ENCODE results near the gene DEPDC4. TPM values are rescaled to one million over a fixed set of nuclear protein-coding genes. Genes with fewer than 3 reads are reported as not detected.
A peak's percentile ranks its signal among the peaks of the same experiment; 100 is the strongest.
"Not testable (repeated sequence)": the region's sequence is repeated elsewhere in the genome, so short reads cannot be mapped to it uniquely, and the experiment has no call there.

The DEPDC4 gene
- total RNA-seq, 1 donor from 2014 or later: 0.40 TPM

DNA sequence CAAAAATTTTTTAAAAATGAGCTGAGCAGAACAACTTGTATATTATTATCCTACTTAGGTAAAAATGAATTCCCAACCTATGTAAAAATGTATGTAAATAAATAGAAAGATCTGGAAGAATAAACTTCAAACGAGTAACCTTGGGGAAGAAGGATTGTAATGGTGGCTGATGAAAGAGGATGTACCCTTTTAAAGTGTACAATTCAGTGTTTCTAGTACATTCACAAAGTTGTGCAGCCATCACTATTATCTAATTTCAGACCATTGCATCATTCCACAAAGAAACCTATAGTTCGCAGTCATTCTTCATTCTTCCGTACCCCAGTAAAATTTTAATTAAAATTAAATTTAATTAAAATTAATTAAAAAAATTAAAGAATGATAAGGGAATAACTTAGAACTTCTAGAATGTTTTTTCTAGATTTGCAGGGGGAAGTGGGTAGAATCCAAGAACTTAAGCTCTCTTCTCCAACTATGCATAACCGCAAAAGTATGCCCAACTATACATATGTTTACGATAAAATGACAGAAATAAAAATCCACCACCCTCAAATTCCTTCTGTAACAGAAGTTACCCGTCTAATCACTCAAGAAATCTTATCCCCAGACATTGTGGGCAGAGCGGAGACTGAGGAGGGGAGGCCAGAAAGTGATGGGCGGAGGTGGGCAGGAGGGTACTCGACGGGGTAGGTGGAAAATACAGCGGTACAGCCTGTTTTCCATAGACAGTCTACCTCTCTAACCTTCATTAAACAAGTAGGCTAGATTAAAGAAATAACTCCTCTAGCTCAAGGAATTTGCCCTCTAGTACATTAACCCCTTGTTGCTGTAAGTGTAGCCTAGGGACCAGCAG lies 921 bp downstream of the DEPDC4 start:
- ATAC-seq (no peak), DNase-seq (no peak)
- intact Hi-C loops (cut with micrococcal nuclease): no loop called here

DNA sequence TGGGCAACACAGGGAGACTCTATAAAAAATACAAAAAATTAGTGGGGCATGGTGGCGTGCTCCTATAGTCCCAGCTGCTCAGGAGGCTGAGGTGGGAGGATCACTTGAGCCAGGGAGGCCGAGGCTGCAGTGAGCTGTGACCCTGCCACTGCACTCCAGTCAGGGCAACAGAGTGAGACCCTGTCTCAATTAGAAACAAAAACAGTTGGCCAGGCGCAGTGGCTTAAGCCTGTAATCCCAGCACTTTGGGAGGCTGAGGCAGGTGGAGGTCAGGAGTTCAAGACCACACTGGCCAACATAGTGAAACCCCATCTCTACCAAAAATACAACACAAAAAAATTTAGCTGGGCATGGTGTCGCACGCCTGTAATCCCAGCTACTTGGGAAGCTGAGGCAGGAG lies 1.8 kb downstream of the DEPDC4 start:
- intact Hi-C loops (cut with micrococcal nuclease); ATAC-seq; DNase-seq: not testable (repeated sequence)

DNA sequence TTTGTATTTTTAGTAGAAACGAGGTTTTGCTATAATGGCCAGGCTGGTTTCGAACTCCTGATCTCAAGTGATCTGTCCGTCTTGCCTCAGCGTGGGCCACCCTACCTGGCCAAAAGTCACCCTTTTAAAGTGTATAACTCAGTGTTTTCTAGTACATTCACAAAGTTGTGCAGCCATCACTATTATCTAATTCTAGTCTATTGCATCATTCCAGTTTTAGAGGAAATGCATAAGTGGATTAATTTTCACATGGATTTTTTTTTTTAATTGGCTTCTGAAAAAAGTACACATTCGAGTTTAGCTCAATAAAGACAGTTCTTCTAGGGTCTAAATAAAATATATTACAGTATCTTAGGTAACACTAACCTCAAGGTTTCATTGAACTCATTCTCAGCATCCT lies 3.7 kb downstream of the DEPDC4 start:
- ATAC-seq (no peak), DNase-seq (no peak)
- intact Hi-C loops (cut with micrococcal nuclease): no loop called here

DNA sequence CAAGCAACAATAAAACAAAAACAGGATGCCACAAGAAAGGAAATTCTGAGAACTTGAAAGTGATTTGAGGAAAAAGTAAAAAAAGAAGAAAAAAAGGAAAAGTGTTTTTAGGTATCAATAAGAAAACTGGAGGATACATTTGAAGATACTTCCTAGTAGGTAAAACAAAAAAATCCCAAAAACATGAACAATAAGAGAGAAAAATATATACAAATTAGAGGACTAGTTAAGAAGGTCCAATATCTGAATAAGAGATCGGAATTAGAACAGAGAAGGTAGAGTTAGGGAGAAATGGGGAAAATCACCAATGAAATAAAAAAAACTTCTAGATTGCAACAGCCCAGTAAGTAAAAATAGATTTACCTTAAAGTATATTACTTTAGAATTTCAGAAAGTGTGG lies 8.8 kb downstream of the DEPDC4 start:
- ATAC-seq: no peak
- intact Hi-C loops (cut with micrococcal nuclease): no loop called here

DNA sequence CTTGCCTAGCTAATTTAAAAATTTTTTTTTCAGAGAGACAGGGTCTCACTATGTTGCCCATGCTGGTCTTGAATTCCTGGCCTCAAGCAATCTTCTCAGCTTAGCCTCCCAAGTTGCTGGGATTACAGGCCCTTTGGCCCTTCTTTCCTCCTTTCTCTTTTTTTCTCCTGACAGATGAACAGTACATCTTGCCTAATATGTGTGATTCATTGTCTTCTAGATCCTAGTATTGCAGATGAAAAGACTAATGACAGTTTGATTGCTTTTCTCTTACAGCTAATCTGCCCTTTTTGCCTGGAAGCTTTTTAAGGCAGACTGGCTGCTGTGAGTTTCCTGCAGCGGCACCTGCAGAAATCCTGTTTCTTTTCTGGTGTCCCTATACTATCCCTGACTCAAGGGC lies 12.0 kb downstream of the DEPDC4 start:
- no peak for ATAC-seq
- intact Hi-C loops (cut with micrococcal nuclease): no loop called here
- DNase-seq: no peak

More for the DNA sequence above, 8.8 kb downstream of the DEPDC4 start:
- DNase-seq: no peak

DNA sequence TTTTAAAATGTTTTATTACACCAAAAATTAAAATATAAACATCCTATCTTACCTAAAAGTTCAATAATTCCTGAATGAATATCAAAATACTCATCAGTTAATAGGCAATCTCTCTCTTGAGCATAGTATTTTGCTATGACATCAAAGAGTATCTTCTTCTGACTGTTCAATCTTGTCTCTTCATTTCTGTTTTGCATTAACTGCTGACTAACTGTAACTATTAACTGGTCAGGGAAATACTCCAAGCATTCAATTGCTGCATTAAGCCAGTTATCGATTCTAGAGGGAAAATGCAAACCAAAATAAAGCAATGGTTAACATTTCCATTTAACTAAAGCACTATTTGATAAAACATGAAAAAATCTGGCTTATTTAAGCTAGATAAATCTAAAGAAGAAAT lies 13.4 kb downstream of the DEPDC4 start:
- DNase-seq: no peak
- no peak for ATAC-seq
- intact Hi-C loops (cut with micrococcal nuclease): no loop called here

DNA sequence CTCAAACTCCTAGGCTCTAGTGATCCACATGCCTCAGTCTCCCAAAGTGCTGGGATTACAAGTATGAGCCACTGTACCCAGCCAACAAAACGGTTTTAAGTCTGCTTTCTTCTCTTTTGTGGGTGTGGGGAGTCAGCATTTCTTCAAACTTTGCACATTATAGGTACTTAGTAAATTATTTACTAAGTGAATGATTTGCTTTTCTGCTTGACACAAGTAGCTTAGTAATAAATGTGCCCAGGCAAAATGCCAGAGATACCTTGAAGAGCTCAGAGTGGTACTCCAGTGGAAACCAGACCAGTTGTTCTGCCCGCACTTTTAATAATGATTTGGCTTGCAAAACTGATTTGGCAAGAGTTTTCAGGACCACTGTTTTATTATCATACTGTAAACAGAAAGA lies 15.0 kb downstream of the DEPDC4 start:
- no peak for ATAC-seq
- intact Hi-C loops (cut with micrococcal nuclease): no loop called here
- no peak for DNase-seq

DNA sequence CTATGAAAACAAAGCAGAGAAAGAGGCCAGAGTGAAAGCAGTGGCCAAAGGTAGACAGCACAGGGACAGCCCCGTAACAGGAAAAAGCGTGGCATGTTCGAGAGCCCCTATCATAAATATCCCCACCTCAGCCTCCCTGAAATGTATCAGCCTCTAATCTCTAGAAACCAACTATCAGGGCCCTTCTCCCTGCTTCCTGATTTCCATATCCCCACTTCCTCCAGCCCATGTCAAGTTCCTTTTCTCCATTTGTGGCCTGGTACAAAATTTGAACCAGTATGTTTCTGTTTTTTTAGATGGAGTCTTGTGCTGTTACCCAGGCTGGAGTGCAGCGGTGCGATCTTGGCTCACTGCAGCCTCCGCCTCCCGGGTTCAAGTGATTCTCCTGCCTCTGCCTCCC lies 16.9 kb downstream of the DEPDC4 start:
- intact Hi-C loops (cut with micrococcal nuclease): no loop called here
- DNase-seq: no peak
- ATAC-seq: no peak

DNA sequence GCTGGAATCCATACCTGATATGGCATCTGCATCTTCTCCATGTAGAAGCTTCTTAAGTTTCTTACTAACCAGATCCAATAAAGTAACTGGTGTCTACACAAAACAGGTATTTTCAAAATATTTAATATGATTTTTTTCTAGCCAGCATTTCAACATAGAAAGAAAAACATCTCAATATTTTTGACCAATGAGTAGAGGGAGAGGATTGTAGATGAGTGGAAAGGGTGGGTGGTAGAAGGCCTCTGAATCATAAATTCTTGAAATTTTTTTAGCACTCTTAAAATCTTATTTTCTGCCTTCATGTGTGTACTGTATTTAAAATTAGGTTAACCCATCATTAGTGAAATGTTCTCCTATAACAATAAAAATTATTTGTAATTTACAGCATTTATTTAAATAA lies 18.0 kb downstream of the DEPDC4 start:
- ATAC-seq (no peak), DNase-seq (no peak)
- intact Hi-C loops (cut with micrococcal nuclease): no loop called here

DNA sequence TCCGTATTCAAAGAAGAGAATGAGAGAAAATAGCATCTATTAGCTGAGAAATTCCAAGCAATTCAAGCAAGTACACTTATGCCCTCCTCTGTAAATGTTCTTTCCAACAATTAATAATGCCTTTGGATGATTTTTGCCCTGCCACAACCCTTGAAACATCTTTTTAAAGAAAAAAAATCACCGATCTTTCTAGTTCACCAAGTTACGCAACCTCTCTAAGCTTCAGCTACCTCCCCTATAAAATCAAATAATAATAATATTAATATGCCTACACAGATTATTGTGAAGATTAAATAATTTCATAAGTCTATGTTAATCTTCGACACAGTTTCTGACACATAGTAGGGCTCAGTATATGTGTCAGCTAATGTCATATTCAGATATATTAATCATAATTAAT lies 19.1 kb downstream of the DEPDC4 start:
- DNase-seq (no peak), ATAC-seq (no peak)
- intact Hi-C loops (cut with micrococcal nuclease): no loop called here

DNA sequence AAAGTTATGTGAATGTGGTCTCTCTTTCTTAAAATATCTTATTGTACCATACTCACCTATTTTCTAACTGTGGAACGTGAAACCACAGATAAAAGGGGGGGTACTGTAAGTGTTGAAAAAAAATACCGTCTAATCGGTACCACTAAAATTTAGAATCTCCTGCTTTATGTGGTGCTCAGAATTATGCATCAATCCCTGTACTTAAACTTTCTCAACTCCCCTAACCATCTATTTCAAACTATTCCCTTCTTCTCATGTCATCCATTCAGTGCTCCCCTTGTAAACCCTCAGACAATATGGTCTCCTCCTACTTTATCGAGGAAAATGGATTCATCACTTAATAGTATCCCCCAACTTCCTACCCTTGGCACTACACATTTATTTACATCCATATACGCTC lies 23.7 kb downstream of the DEPDC4 start:
- ATAC-seq (no peak), DNase-seq (no peak)
- intact Hi-C loops (cut with micrococcal nuclease): no loop called here

DNA sequence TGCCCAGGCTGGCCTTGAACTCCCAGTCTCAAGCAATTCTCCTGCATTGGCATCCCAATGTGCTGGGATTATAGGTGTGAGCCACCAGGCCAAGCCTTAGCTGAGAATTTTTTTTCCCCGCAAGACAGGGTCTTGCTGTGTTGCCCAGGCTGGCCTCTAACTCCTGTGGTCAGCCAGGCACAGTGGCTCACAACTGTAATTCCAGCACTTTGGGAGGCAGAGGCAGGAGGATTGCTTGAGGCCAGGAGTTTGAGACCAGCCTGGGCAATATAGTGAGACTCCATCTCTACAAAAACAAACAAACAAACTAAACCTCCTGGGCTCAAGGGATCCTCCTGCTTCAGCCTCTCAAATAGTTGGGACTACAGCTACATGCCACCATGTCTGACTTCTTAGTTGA lies 27.3 kb downstream of the DEPDC4 start:
- no peak for ATAC-seq
- intact Hi-C loops (cut with micrococcal nuclease): loop anchor here (10.0 kb wide), 1 partner anchor 505 kb away; no protein-coding TSS in a partner anchor

DNA sequence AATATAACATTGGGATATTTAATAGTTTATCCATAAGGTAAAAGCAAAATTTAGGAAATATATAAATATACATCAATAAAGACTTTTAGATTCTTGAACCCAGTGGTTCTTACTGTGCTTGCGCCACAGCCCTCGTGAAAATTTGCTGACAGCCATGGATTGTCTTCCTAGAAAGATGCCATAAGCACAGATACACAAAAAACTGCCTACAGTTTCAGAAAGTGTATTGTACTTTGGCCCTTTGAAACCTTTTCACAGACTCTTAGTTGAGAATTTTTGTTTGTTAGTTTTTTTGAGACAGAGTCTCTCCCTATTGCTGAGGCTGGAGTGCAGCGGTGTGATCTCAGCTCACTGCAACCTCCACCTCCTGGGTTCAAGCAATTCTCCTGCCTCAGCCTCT lies 28.1 kb downstream of the DEPDC4 start:
- intact Hi-C loops (cut with micrococcal nuclease): loop anchor here (10.0 kb wide), 1 partner anchor 506 kb away; no protein-coding TSS in a partner anchor
- DNase-seq (no peak), ATAC-seq (no peak)

More for the DNA sequence above, 27.3 kb downstream of the DEPDC4 start:
- no peak for DNase-seq

DNA sequence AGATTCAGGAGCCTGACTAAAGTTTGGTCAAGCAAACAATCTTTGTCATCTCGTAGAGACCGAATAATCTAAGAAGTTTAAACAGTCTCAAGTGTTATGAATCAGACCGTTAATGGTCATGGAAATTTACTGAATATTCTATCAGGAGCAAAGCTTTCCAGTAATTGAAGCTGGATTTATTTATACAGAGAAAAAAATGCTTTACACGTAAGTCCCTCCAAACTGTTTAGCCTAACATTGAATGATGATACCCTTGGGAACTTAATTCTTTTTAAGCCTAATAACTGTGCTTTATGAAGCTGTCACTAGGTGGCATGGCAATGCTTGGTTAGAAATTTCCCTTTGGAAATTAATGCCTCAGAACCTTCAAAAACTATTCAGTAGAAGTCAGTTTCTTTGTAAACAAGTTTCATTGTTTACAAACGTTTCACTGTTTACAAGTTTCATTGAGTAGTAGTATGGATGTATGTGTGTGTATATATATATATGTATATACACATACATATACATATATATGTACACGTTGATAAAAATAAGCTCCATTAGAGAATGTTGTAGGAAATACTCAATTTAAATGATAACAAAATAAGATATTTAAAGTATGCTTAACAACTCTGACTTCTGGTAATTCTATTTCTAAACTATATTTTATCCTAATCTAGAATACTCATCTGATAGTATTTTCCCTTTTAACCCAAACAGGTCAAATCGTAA lies 32.1 kb downstream of the DEPDC4 start:
- intact Hi-C loops (cut with micrococcal nuclease): loop anchor here (10.0 kb wide), 1 partner anchor 510 kb away; no protein-coding TSS in a partner anchor
- peak; percentile 55 for ATAC-seq
- no peak for DNase-seq

DNA sequence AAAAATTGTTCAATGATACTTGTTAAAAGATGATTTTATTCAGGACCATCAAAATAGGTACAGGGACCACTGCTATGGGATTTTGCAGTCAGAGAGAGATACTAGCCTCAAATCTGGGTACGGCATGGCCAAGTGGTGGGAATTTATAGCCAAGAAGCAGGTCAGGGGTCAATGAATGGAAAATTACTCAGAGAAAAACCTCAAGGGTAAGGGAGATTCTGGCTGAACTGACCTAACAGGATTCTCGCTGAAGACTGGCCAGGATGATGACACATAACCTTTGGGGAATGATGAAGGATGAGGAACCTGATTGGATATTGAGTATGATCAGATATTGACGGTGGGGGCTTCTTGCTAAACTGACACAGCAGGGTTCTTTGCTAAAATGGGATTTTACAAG lies 32.7 kb downstream of the DEPDC4 start:
- ATAC-seq: peak; percentile 36
- intact Hi-C loops (cut with micrococcal nuclease): loop anchor here (10.0 kb wide), 1 partner anchor 511 kb away; no protein-coding TSS in a partner anchor
- no peak for DNase-seq

DNA sequence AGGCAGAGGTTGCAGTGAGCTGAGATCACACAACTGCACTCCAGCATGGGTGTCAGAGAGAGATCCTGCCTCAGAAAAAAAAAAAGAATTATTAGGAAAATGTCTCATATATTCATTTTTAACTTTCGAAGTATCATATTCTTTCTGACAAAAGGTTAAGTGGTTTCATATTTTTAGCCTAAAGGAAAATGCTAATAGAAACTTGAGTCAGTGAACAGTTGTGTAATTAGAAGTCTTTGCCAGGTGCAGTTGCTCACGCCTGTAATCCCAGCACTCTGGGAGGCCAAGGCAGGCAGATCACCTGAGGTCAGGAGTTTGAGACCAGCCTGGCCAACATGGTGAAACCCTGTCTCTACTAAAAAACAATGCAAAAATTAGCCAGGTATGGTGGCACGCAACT lies 35.0 kb downstream of the DEPDC4 start:
- DNase-seq, ATAC-seq: not testable (repeated sequence)
- intact Hi-C loops (cut with micrococcal nuclease): loop anchor here (10.0 kb wide), 1 partner anchor 513 kb away; no protein-coding TSS in a partner anchor

DNA sequence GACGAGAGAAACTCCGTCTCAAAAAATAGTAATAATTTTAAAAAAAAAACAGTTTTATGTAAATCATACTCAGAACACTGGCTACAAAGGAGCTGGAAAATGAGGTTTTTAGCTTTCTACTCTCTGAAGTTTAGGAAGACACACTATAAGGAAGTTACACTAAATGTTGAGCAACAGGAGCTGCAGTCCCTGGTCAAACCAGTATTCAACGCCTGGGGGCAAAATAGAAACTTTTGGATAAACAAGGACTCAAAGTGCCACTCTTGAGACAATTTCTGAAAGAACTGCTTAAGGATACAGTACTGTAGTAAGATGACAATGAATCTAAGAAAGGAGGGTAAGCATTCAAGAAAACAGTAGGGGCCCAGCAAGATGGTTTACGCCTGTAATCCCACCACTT lies 37.0 kb downstream of the DEPDC4 start:
- no peak for DNase-seq
- intact Hi-C loops (cut with micrococcal nuclease): loop anchor here (10.0 kb wide), 2 partner anchors 85 to 515 kb away; partner anchors contain the start of gene BLTP3B
- ATAC-seq: no peak

DNA sequence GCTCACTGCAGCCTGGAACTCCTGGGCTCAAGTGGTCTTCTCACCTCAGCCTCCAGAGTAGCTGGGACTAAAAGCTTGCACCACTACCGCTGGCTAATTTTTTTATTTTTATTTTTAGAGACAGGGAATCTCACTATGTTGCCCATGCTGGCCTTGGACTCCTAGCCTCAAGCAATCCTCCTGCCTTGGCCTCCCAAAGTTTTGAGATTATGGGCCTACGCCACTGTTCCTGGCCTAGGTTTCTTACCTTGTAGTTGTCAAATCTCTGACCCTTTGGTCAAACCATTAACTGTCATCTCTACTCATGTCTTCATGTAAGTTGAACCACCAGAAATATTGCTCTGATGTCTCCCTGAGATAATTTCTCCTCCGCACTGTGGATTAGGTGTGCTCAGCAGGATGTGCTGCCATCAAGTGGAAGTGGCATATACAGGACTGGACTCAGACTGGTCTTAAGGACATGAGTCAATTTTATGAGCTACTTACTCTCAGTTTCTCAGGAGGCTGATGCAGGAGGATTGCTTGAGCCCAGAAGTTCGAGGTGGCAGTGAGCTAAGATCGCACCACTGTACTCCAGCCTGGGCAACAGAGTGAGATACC lies 37.7 kb downstream of the DEPDC4 start:
- no peak for DNase-seq
- intact Hi-C loops (cut with micrococcal nuclease): loop anchor here (10.0 kb wide), 1 partner anchor 84 kb away; the partner anchor contains the start of gene BLTP3B
- ATAC-seq: no peak

DNA sequence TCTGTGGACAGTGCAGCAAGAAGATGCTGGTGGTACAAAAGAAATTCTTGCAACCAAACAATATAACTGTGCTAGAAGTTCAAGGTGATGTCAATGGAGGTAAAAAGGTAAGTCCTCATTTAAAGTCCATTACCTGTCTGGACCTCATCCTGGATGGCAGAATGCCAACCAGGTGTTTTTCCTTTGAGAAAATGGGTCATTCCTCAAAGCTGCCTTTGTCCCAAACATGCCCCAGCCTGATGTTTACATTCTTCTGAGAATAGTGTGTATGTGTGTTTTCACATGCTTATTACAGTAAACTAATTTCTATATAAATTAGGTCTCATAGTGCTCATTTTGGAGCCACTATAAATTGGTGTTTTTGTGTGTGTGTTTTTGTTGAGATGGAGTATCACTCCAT lies 41.4 kb downstream of the DEPDC4 start:
- ATAC-seq: no peak
- intact Hi-C loops (cut with micrococcal nuclease): loop anchor here (10.0 kb wide), 1 partner anchor 81 kb away; the partner anchor contains the start of gene BLTP3B
- no peak for DNase-seq

DNA sequence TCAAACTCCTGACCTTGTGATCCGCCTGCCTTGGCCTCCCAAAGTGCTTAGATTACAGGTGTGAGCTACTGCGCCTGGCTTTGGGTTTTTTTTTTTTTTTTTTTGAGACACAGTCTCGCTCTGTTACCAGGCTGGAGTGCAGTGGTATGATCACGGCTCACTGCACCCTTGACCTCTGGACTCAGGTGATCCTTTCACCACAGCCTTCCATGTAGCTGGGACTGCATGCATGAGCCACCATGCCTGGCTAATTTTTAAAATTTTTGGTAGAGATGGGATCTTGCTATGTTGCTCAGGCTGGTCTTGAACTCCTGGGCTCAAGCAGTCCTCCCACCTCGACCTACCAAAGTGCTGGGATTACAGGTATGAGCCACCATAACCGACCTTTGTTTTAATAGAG lies 44.7 kb downstream of the DEPDC4 start:
- intact Hi-C loops (cut with micrococcal nuclease): loop anchor here (10.0 kb wide), 1 partner anchor 77 kb away; the partner anchor contains the start of gene BLTP3B
- ATAC-seq, DNase-seq: not testable (repeated sequence)
